Cardiac fibroblast (primary cell): Measurements from ENCODE around the gene IFT81.
"Not testable (repeated sequence)": the region's sequence is repeated elsewhere in the genome, so short reads cannot be mapped to it uniquely, and the experiment has no call there.

ENCODE experiments used
- DNase-seq, 2 donors: peaks; one replicate each; pipeline versions ENCODE4 v3.0.0 to v3.0.0-alpha.2; 2010; ENCODE audit warnings: low read depth in 2 of 2
- H3K4me3 ChIP-seq, 2 donors: replicated peaks in 1 of 2; 1 replicate in 1 of 2; 2 replicates in 1 of 2; pipeline ENCODE4 v1.5.1; 2011; ENCODE audit warnings: low read depth in 2 of 2, low read length in 2 of 2, mild to moderate bottlenecking in 2 of 2, moderate library complexity in 1 of 2
- CTCF ChIP-seq: IDR thresholded peaks from one replicate; pipeline ENCODE4 v1.5.1; 2011; ENCODE audit warnings: low read depth, mild to moderate bottlenecking, low read length, inconsistent platforms

The IFT81 gene

GRCh38 chr12:110124269-110124995 lies at the start of gene IFT81:
Gene IFT81, plus strand, starts transcription at chr12:110124357. Its CDS starts 3,024 bp downstream, at chr12:110127381.
- TF ChIP-seq CTCF = no peak
- DNase-seq = peak; percentile 94 to 97
- H3K4me3 ChIP-seq = peak within 1 kb of the TSS; percentile 95 to 99

GRCh38 chr12:110075880-110076279 lies 48.3 kb upstream of the IFT81 start:
- H3K4me3 ChIP-seq = no peak overlapping the region
- TF ChIP-seq CTCF = no peak
- DNase-seq = no peak

GRCh38 chr12:110077800-110078199 lies 46.4 kb upstream of the IFT81 start:
- H3K4me3 ChIP-seq = no peak overlapping the region
- TF ChIP-seq CTCF = no peak

GRCh38 chr12:110079477-110080400 lies 44.4 kb upstream of the IFT81 start:
- no peak for TF ChIP-seq CTCF
- DNase-seq = peak; percentile 26 to 85
- H3K4me3 ChIP-seq = no peak overlapping the region

More at GRCh38 chr12:110077800-110078199, 46.4 kb upstream of the IFT81 start:
- no peak for DNase-seq

- DNase-seq = no peak
- no peak for TF ChIP-seq CTCF
- no peak overlapping the region for H3K4me3 ChIP-seq
These were observed 43.7 kb upstream of the IFT81 start for GRCh38 chr12:110080410-110080809.

- no peak for DNase-seq
- H3K4me3 ChIP-seq = no peak overlapping the region
- TF ChIP-seq CTCF = no peak
These were observed 39.7 kb upstream of the IFT81 start for GRCh38 chr12:110084314-110085015.

- not testable (repeated sequence) for DNase-seq, H3K4me3 ChIP-seq
These were observed 35.9 kb upstream of the IFT81 start for GRCh38 chr12:110088216-110088615.
